Ovary (tissue), 3 donors: Measurements from ENCODE around the gene CCDC136.

ENCODE experiments used
- EP300 ChIP-seq: sonication (generic); formaldehyde crosslinking; IDR thresholded peaks from one replicate; pipeline ENCODE4 v1.6.1; 2017; ENCODE audit warnings: antibody characterized with exemption
- POLR2A ChIP-seq: fragments of 450-650 bp; IDR thresholded peaks from one replicate; pipeline ENCODE4 v1.6.1; 2017; ENCODE audit warnings: antibody characterized with exemption, mild to moderate bottlenecking, moderate library complexity
- TF ChIP-seq, protein P1 (sequence below), 3 donors: fragments of 450-650 bp in 2 of 3; fragments of 200-600 bp in 1 of 3; IDR thresholded peaks; one replicate each; pipeline versions ENCODE4 v1.5.1 to v1.8.0; 2016 to 2022; ENCODE audit warnings: antibody characterized with exemption in 3 of 3, mild to moderate bottlenecking in 1 of 3
- donor health status: DM: no; HTN: no; CAD: no.

GRCh38 chr7:128848289-128849155 is 56.8 kb downstream of the CCDC136 start:
- TF ChIP-seq POLR2A (no peak), EP300 (no peak)
- TF ChIP-seq, protein P1, sequence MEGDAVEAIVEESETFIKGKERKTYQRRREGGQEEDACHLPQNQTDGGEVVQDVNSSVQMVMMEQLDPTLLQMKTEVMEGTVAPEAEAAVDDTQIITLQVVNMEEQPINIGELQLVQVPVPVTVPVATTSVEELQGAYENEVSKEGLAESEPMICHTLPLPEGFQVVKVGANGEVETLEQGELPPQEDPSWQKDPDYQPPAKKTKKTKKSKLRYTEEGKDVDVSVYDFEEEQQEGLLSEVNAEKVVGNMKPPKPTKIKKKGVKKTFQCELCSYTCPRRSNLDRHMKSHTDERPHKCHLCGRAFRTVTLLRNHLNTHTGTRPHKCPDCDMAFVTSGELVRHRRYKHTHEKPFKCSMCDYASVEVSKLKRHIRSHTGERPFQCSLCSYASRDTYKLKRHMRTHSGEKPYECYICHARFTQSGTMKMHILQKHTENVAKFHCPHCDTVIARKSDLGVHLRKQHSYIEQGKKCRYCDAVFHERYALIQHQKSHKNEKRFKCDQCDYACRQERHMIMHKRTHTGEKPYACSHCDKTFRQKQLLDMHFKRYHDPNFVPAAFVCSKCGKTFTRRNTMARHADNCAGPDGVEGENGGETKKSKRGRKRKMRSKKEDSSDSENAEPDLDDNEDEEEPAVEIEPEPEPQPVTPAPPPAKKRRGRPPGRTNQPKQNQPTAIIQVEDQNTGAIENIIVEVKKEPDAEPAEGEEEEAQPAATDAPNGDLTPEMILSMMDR (IDR thresholded peaks at IDR 0.05), result no peak
